HG02642 (cell line): ENCODE data around the gene NALCN.

Source experiments
- ATAC-seq: cut with Tn5 transposase; IDR thresholded peaks from one replicate; pipeline ENCODE4 v1.9.1; 2021; ENCODE audit warnings: mild to moderate bottlenecking; ENCODE audit not compliant: unreplicated experiment, poor library complexity

Gene NALCN

GRCh38 chr13:101416181-101417042, at the start of gene NALCN:
TSS of gene NALCN (minus strand) at chr13:101416508. CDS start at chr13:101399126, 17,382 bp downstream.
- no peak for ATAC-seq

- no peak for ATAC-seq
Measured at GRCh38 chr13:101465877-101466276, 49.6 kb upstream of the NALCN start.

GRCh38 chr13:101457176-101457575, 40.9 kb upstream of the NALCN start:
- ATAC-seq = no peak

- no peak for ATAC-seq
Measured at GRCh38 chr13:101455863-101456262, 39.6 kb upstream of the NALCN start.

- ATAC-seq = no peak
Measured at GRCh38 chr13:101454767-101455166, 38.5 kb upstream of the NALCN start.

GRCh38 chr13:101453784-101454201, 37.5 kb upstream of the NALCN start:
- ATAC-seq = peak; percentile 44

GRCh38 chr13:101452519-101453485, 36.5 kb upstream of the NALCN start, which contains the start of gene ITGBL1:
TSS of gene ITGBL1 (plus strand) at chr13:101452675. CDS start at chr13:101452834, 159 bp downstream.
- ATAC-seq = peak; percentile 82

GRCh38 chr13:101451641-101452040, 35.3 kb upstream of the NALCN start:
- ATAC-seq = no peak

- ATAC-seq = no peak
Measured at GRCh38 chr13:101450749-101451130, 34.4 kb upstream of the NALCN start.

GRCh38 chr13:101449790-101450748, 33.8 kb upstream of the NALCN start:
- ATAC-seq = no peak

GRCh38 chr13:101447852-101448251, 31.5 kb upstream of the NALCN start:
- ATAC-seq = no peak

GRCh38 chr13:101434486-101434885, 18.2 kb upstream of the NALCN start:
- ATAC-seq = no peak

GRCh38 chr13:101433895-101434294, 17.6 kb upstream of the NALCN start:
- ATAC-seq = no peak

GRCh38 chr13:101429733-101430132, 13.4 kb upstream of the NALCN start:
- ATAC-seq = no peak

- ATAC-seq = no peak
Measured at GRCh38 chr13:101425623-101426022, 9.3 kb upstream of the NALCN start.

GRCh38 chr13:101425156-101425471, 8.8 kb upstream of the NALCN start:
- ATAC-seq = no peak

GRCh38 chr13:101424381-101425155, 8.3 kb upstream of the NALCN start:
- no peak for ATAC-seq

GRCh38 chr13:101423872-101424271, 7.6 kb upstream of the NALCN start:
- no peak for ATAC-seq

GRCh38 chr13:101417501-101417900, 1.2 kb upstream of the NALCN start:
- ATAC-seq = no peak
